ENCODE measurements around the gene PCGF2.
A peak's percentile ranks its signal among the peaks of the same experiment; 100 is the strongest.

PCGF2 gene

GRCh38 chr17:38702166-38702915, 45.8 kb downstream of the PCGF2 start:
- peak; percentile 71 for DNase-seq

GRCh38 chr17:38701504-38702165, 46.5 kb downstream of the PCGF2 start:
- no peak for DNase-seq

GRCh38 chr17:38698760-38699159, 49.4 kb downstream of the PCGF2 start:
- no peak for DNase-seq

GRCh38 chr17:38697061-38697820, 50.9 kb downstream of the PCGF2 start:
- DNase-seq: no peak

GRCh38 chr17:38693700-38694329, 54.3 kb downstream of the PCGF2 start:
- DNase-seq: no peak

- DNase-seq: no peak
Measured at GRCh38 chr17:38691154-38691553, 57.0 kb downstream of the PCGF2 start.

GRCh38 chr17:38690386-38690785, 57.8 kb downstream of the PCGF2 start:
- no peak for DNase-seq

GRCh38 chr17:38687286-38687685, 60.9 kb downstream of the PCGF2 start:
- DNase-seq: no peak

- DNase-seq: no peak
Measured at GRCh38 chr17:38685491-38685890, 62.6 kb downstream of the PCGF2 start.
